Activated CD4-positive, alpha-beta T cell treated with anti-CD3 and anti-CD28 coated beads, Interleukin-2, amount 10 ng/mL, durations not matched to agents 7 days and 5 days (primary cell): ENCODE data around the gene SMIM10L1. TPM values are rescaled to one million over a fixed set of nuclear protein-coding genes. Genes with fewer than 3 reads are reported as not detected.
A peak's percentile ranks its signal among the peaks of the same experiment; 100 is the strongest.

Experiments
- CTCF ChIA-PET: fragments of 350-600 bp; sonication (Branson Sonifier 250); formaldehyde crosslinking; loops from one replicate; lab custom pipeline; 2021; ENCODE audit warnings: antibody characterized with exemption; lab: Charles Lee
- POLR2A ChIA-PET: fragments of 350-600 bp; sonication (Branson Sonifier 250); formaldehyde crosslinking; loops from one replicate; lab custom pipeline; 2021; ENCODE audit warnings: antibody characterized with exemption; lab: Charles Lee
- DNase-seq: peaks from one replicate; pipeline ENCODE4 v3.0.0-alpha.2; 2020
- H3K27ac Mint-ChIP-seq: one replicate; pipeline ENCODE4 v1.8.0; 2021; ENCODE audit warnings: mild to moderate bottlenecking, moderate library complexity, mixed read lengths
- H3K27me3 Mint-ChIP-seq: one replicate; pipeline ENCODE4 v1.8.0; 2021; ENCODE audit warnings: mixed read lengths
- H3K36me3 Mint-ChIP-seq: one replicate; pipeline ENCODE4 v1.8.0; 2021; ENCODE audit warnings: low read depth, mixed read lengths
- H3K4me1 Mint-ChIP-seq: one replicate; pipeline ENCODE4 v1.8.0; 2021; ENCODE audit warnings: mixed read lengths
- H3K4me3 Mint-ChIP-seq: one replicate; pipeline ENCODE4 v1.8.0; 2021; ENCODE audit warnings: mild to moderate bottlenecking, moderate library complexity, mixed read lengths
- H3K9me3 Mint-ChIP-seq: one replicate; pipeline ENCODE4 v1.8.0; 2021; ENCODE audit warnings: mixed read lengths
- total RNA-seq, 2 experiments: library from RNA; stranded (reverse); gene quantifications; one replicate each; pipeline ENCODE4 v1.2.3, GENCODE V29; 2021

Gene SMIM10L1
- total RNA-seq: 1 to 10 TPM; 8.1 to 8.3 TPM

GRCh38 chr12:11171145-11171968 is at the start of gene SMIM10L1:
Gene SMIM10L1, plus strand, starts transcription at chr12:11171194. Its CDS starts 163 bp downstream, at chr12:11171357.
- H3K36me3 Mint-ChIP-seq: peaks cover 68% of the 10 kb centered on the region
- CTCF ChIA-PET: no interaction called here
- H3K4me3 Mint-ChIP-seq: peak within 1 kb of the TSS; percentile 96
- POLR2A ChIA-PET: interaction anchor here (0.5 to 0.7 kb wide), 5 partner anchors 12 to 1554 kb away, joined by 3 to 5 read pairs (median 3); no protein-coding TSS in a partner anchor
- peaks cover 57% of the 10 kb centered on the region for H3K4me1 Mint-ChIP-seq
- H3K27ac Mint-ChIP-seq: peak within 1 kb of the TSS; percentile 100
- peak; percentile 92 for DNase-seq
- no peaks in the 10 kb centered on the region for H3K9me3 Mint-ChIP-seq
- H3K27me3 Mint-ChIP-seq: no peaks in the 10 kb centered on the region

GRCh38 chr12:11130382-11130781 is 40.6 kb upstream of the SMIM10L1 start:
- peaks cover 17% of the 10 kb centered on the region for H3K36me3 Mint-ChIP-seq

GRCh38 chr12:11130999-11131398 is 40.0 kb upstream of the SMIM10L1 start:
- Mint-ChIP-seq H3K36me3 (peaks cover 19% of the 10 kb centered on the region), H3K27me3 (no peaks in the 10 kb centered on the region), H3K9me3 (peaks cover 9% of the 10 kb centered on the region), H3K27ac (no peak overlapping the region), H3K4me1 (no peaks in the 10 kb centered on the region), H3K4me3 (no peak overlapping the region)
- no peak for DNase-seq
- ChIA-PET CTCF (no interaction called here), POLR2A (no interaction called here)

More at GRCh38 chr12:11130382-11130781, 40.6 kb upstream of the SMIM10L1 start:
- DNase-seq: no peak
- Mint-ChIP-seq H3K27me3 (no peaks in the 10 kb centered on the region), H3K27ac (no peak overlapping the region), H3K4me1 (no peaks in the 10 kb centered on the region), H3K9me3 (peaks cover 9% of the 10 kb centered on the region), H3K4me3 (no peak overlapping the region)
- ChIA-PET POLR2A (no interaction called here), CTCF (no interaction called here)

GRCh38 chr12:11133162-11133561 is 37.8 kb upstream of the SMIM10L1 start:
- CTCF ChIA-PET: no interaction called here
- peaks cover 19% of the 10 kb centered on the region for H3K36me3 Mint-ChIP-seq
- H3K9me3 Mint-ChIP-seq: peaks cover 4% of the 10 kb centered on the region
- no peak overlapping the region for H3K27ac Mint-ChIP-seq
- no peaks in the 10 kb centered on the region for H3K27me3 Mint-ChIP-seq
- POLR2A ChIA-PET: no interaction called here
- no peaks in the 10 kb centered on the region for H3K4me1 Mint-ChIP-seq
- no peak for DNase-seq
- H3K4me3 Mint-ChIP-seq: no peak overlapping the region

GRCh38 chr12:11133816-11134215 is 37.2 kb upstream of the SMIM10L1 start:
- POLR2A ChIA-PET: no interaction called here
- no peak for DNase-seq
- CTCF ChIA-PET: no interaction called here
- H3K9me3 Mint-ChIP-seq: peaks cover 4% of the 10 kb centered on the region
- H3K27me3 Mint-ChIP-seq: no peaks in the 10 kb centered on the region
- no peak overlapping the region for H3K4me3 Mint-ChIP-seq
- H3K4me1 Mint-ChIP-seq: no peaks in the 10 kb centered on the region
- H3K36me3 Mint-ChIP-seq: peaks cover 17% of the 10 kb centered on the region
- no peak overlapping the region for H3K27ac Mint-ChIP-seq

- no peak for DNase-seq
- ChIA-PET POLR2A (no interaction called here), CTCF (no interaction called here)
- Mint-ChIP-seq H3K4me3 (no peak within 1 kb of the TSS), H3K9me3 (no peaks in the 10 kb centered on the region), H3K36me3 (peaks cover 12% of the 10 kb centered on the region), H3K27me3 (no peaks in the 10 kb centered on the region), H3K4me1 (no peaks in the 10 kb centered on the region), H3K27ac (no peak within 1 kb of the TSS)
Measured at GRCh38 chr12:11134305-11134704, 36.7 kb upstream of the SMIM10L1 start, which contains the start of gene TAS2R30. Gene TAS2R30, minus strand, starts transcription at chr12:11134644. Its CDS starts 400 bp downstream, at chr12:11134244.

GRCh38 chr12:11136075-11136474 is 34.9 kb upstream of the SMIM10L1 start:
- Mint-ChIP-seq H3K9me3 (peaks cover 2% of the 10 kb centered on the region), H3K27ac (no peak overlapping the region), H3K4me3 (no peak overlapping the region), H3K4me1 (no peaks in the 10 kb centered on the region), H3K27me3 (no peaks in the 10 kb centered on the region), H3K36me3 (peaks cover 19% of the 10 kb centered on the region)
- POLR2A ChIA-PET: no interaction called here
- DNase-seq: no peak
- CTCF ChIA-PET: no interaction called here

GRCh38 chr12:11143352-11143751 is 27.6 kb upstream of the SMIM10L1 start:
- peaks cover 39% of the 10 kb centered on the region for H3K9me3 Mint-ChIP-seq
- H3K27ac Mint-ChIP-seq: no peak overlapping the region
- ChIA-PET POLR2A (no interaction called here), CTCF (no interaction called here)
- H3K4me1 Mint-ChIP-seq: no peaks in the 10 kb centered on the region
- no peak for DNase-seq
- H3K36me3 Mint-ChIP-seq: peaks cover 43% of the 10 kb centered on the region
- H3K27me3 Mint-ChIP-seq: no peaks in the 10 kb centered on the region
- no peak overlapping the region for H3K4me3 Mint-ChIP-seq

GRCh38 chr12:11144297-11144696 is 26.7 kb upstream of the SMIM10L1 start:
- Mint-ChIP-seq H3K4me3 (no peak overlapping the region), H3K9me3 (peaks cover 39% of the 10 kb centered on the region), H3K27me3 (no peaks in the 10 kb centered on the region), H3K36me3 (peaks cover 46% of the 10 kb centered on the region), H3K27ac (no peak overlapping the region), H3K4me1 (no peaks in the 10 kb centered on the region)
- DNase-seq: no peak
- POLR2A ChIA-PET: no interaction called here
- CTCF ChIA-PET: no interaction called here

- Mint-ChIP-seq H3K9me3 (peaks cover 33% of the 10 kb centered on the region), H3K27me3 (no peaks in the 10 kb centered on the region), H3K4me1 (peaks cover 2% of the 10 kb centered on the region), H3K27ac (no peak overlapping the region), H3K4me3 (no peak overlapping the region), H3K36me3 (peaks cover 40% of the 10 kb centered on the region)
- ChIA-PET CTCF (no interaction called here), POLR2A (no interaction called here)
- no peak for DNase-seq
Measured at GRCh38 chr12:11147420-11147819, 23.6 kb upstream of the SMIM10L1 start.

- POLR2A ChIA-PET: no interaction called here
- Mint-ChIP-seq H3K4me1 (peaks cover 2% of the 10 kb centered on the region), H3K4me3 (no peak overlapping the region), H3K27me3 (no peaks in the 10 kb centered on the region), H3K9me3 (peaks cover 19% of the 10 kb centered on the region), H3K27ac (no peak overlapping the region), H3K36me3 (peaks cover 31% of the 10 kb centered on the region)
- no peak for DNase-seq
- CTCF ChIA-PET: interaction anchor here (0.6 kb wide), 1 partner anchor 10 kb away, joined by 3 read pairs; no protein-coding TSS in a partner anchor
Measured at GRCh38 chr12:11150832-11151231, 20.2 kb upstream of the SMIM10L1 start.

GRCh38 chr12:11152725-11153124 is 18.3 kb upstream of the SMIM10L1 start:
- ChIA-PET POLR2A (no interaction called here), CTCF (no interaction called here)
- Mint-ChIP-seq H3K9me3 (peaks cover 23% of the 10 kb centered on the region), H3K27ac (no peak overlapping the region), H3K4me3 (no peak overlapping the region), H3K27me3 (no peaks in the 10 kb centered on the region), H3K4me1 (peaks cover 3% of the 10 kb centered on the region), H3K36me3 (peaks cover 38% of the 10 kb centered on the region)
- DNase-seq: no peak

- peaks cover 23% of the 10 kb centered on the region for H3K9me3 Mint-ChIP-seq
- H3K4me3 Mint-ChIP-seq: no peak overlapping the region
- no peaks in the 10 kb centered on the region for H3K27me3 Mint-ChIP-seq
- H3K27ac Mint-ChIP-seq: no peak overlapping the region
- peaks cover 3% of the 10 kb centered on the region for H3K4me1 Mint-ChIP-seq
- ChIA-PET CTCF (interaction anchor here (1.0 kb wide), 1 partner anchor 9 kb away, joined by 3 read pairs; no protein-coding TSS in a partner anchor), POLR2A (no interaction called here)
- DNase-seq: no peak
- H3K36me3 Mint-ChIP-seq: peaks cover 45% of the 10 kb centered on the region
Measured at GRCh38 chr12:11154400-11154925, 16.5 kb upstream of the SMIM10L1 start.
